Stimulated activated CD8-positive, alpha-beta memory T cell treated with anti-CD3 and anti-CD28 coated beads, Interleukin-15, amount 100 ng/mL, for 4 hours (primary cell): ENCODE results near the gene DUXB.

ENCODE experiments used
- DNase-seq, 2 donors: peaks; one replicate each; pipeline ENCODE4 v3.0.0-alpha.2; 2020; ENCODE audit warnings: low read depth in 2 of 2

Gene DUXB, protein sequence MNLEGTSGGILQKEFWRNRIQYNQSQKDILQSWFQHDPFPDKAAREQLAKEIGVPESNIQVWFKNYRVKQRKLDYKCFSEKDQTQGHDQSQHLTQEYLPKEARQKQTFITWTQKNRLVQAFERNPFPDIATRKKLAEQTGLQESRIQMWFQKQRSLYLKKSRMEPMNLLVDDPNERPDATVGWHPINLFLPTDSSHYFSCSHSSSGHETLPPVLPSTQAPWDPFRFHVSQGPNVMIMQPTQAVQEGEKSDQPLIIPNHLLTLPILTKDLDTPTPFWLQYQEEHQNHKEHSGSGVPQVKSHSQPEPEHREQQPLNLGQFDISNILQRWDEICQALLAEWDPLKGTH

DNA sequence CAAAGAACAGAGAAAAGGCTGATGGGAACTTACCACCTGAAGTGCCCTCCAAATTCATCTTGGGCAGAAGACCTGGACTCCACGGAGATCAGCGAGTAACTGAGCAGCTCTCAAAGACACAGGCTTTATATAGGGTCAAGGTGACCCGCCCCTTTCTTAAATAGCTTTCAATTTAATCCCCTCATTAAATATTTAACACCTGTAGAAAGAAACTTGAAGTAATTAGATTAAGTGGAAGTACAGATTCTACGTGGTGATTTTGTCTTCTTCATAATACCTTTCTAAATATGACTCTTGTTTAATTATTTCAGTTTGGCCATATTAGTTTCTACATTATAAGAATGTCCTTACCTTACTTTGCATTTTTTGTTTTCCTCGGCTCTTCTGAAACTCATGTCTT is at the start of gene DUXB:
Gene DUXB (minus strand): TSS at position 101 of the 400 bp plus-strand sequence. CDS start 43 bp downstream, at position 58.
- DNase-seq, result no peak

DNA sequence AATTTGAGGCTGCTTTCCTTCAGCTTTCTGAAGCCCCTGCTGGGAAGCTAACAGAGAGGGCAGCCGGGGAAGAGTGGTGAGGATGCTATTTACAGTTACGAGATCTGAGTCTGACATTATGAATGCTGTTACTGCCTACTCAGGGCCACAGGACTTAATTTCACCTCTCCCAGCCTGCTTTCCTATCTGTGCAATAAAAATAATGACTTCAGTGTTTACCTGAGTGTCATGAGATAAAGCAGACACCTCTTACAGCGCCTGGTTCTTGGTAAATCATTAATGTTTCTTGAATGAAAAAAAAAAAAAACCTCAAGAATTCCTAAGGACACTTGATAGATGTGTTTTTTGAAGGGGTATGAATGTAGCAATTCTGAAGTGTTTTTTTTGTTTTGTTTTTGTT is 49.3 kb upstream of the DUXB start:
- no peak for DNase-seq

DNA sequence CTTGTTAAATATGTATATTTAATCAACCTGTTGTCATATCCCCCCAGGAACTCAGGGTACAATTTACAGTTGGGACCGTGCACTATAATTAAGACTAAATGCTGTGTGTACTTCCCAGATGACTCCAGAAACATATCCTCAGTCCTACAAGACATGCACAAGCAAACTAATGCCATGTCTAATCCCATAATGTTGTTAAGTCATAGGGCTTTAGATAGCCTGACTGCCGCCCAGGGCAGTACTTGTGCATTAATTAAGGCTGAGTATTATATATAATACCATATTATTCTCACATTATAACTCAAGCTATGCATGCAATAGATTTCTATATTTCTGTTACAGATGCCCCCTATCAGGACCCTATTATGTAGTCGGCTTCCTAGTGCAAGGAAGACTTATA is 45.1 kb upstream of the DUXB start:
- DNase-seq, result no peak

DNA sequence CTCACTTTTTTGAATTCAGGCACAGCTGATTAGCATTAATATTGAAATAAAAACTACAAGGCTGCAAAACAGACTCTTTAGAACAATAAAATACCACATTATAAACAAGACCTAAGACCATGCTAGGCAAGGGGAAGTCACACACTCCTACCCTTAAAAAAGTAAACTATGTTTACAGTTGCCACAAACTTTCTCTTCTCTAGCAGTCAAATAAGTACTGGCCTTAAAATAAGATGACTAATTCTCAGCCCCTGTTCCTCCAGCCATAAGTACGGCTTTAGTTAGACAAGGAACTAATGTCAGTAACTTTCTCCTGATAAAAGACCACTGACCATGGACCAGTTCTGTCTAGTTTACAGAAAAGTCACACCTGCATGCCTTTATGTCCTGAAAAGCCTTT is 44.6 kb upstream of the DUXB start:
- no peak for DNase-seq

DNA sequence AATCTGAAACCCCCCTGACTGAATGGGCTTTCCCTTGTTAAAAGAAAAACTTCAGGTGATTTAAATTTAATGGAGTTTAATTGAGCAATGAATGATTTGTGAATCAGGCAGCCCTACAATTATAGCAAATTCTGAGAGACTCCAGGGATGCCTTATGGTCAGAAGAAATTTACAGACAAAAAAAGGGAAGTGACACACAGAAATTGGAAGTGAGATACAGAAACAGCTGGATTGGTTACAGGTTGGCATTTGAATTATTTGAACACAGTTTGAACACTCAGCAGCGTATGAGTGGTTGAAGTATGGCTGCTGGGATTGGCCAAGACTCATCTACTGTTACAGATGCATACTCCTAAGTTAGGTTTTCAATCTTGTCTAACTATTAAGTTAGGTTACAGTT is 44.0 kb upstream of the DUXB start:
- DNase-seq, result no peak

DNA sequence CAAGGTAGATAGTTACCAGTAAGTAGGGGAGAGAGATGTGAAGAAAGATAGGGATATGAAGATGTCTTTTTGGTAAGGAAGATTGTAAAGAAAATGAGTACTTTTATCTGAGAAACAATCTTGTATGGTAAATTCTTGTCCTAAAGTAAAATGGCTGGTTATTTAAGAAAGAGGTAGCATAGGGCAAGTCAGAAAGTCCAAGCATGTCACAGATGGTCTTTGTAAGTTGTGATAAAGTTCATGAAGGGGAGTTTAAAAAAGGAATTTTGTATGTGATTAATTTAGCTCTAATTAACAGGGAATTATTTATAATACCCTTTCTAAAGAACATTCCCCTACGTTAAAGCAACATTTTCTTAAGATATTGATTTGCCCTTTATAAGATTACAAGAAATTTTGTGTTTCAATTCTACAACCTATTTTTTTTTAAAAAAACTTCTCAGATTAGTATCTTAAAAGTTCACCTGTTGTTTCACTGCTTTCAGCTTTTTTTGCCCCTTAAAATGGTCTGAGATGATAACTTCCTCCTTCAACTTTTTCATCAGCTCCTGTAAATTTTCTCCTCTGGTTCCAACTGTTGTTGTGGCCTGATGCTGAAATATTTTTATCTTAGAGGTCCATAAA is 41.3 kb upstream of the DUXB start:
- DNase-seq, result no peak

DNA sequence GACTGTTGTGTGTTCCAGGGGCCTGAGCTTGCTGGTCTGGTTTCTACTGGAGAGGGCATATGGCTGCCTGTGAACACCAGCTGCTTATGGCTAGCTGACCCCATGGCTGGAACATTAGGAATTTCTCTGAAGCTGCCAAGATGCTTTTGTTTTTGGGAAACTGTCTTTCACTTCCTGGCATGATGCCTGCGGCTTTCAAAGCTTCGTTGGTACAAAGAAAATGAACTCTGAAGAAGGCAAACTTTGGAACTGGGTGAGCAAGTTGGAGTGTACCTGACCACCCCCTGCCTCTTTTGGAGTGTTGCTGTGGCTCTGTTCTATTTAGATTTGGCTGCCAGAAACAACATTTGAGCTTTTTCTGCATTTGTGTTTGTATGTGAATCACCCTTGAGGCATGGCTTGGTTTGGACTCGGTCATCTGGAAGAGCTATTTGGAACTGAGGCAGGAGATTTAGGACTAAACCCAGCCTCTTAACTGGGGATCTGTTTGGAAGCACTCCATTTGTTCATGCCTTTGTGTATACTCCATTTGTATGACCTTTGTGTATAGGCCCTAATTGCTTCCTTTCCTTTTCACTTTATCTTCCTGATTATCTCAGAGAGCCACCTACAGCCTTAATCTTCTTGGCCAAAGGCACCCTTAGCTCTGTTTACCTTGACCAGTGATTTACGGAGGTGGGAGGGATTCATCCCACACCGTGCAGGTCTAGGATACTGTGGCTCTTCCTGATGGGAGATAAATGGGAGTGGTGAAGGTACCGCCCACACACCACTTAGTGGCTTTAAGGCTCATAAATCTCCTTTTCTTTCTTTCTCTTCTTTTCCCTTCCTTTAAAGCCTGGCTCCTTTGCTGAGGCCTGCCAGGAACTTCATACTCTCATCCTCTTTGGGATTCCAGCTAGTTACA is 32.3 kb upstream of the DUXB start:
- DNase-seq, result no peak

DNA sequence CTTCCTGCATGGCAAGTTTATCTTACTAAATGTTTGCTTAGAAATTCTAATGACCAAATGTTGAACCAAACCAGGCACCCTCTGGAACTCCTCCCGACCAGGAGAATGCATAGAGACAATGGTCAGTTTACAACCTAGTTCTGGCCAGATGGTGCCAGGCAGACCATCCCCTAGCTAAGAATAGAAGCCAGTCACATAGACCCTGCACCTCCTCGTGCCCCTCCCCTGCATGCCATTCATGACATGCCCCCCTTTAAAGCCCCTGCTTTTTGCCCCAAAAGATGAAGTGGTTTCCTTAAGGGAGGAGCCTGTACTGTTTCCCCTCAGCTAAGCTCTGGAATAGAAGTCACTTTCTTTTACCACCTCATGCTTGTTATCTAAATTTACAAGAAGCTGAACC is 31.6 kb upstream of the DUXB start:
- DNase-seq, result no peak

DNA sequence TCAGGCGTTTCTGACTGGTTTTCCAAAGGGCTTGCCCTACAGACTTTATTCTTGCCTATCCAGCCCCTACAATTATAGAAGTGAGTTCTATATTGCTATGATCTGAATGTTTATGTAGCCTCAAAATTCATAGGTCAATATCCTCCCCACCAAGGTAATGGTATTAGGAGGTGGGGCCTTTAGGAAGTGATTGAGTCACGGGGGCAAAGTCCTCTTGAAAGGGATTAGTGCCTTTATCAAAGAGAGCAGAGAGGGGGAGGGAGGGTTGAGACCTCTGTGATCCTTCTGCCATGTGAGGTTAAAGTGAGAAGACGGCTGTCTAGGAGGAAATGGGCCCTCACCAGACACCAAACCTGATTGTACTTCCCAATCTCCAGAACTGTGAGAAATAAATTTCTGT is 26.0 kb upstream of the DUXB start:
- no peak for DNase-seq

DNA sequence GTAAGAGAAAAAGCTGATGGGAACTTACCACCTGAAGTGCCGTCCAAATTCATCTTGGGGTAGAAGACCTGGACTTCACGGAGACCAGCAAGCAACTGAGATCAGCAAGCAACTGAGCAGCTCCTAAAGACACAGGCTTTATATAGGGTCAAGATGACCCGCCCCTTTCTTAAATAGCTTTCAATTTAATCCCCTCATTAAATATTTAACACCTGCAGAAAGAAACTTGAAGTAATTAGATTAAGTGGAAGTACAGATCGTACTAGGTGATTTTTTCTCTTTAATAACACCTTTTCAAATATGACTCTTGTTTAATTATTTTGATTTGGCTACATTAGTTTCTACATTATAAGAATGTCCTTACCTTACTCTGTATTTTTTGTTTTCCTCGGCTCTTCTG is 25.1 kb upstream of the DUXB start, which contains the start of gene CPHXL:
Gene CPHXL (minus strand): TSS at position 101 of the 400 bp plus-strand sequence. CDS start 48 bp downstream, at position 53.
- DNase-seq, result no peak

DNA sequence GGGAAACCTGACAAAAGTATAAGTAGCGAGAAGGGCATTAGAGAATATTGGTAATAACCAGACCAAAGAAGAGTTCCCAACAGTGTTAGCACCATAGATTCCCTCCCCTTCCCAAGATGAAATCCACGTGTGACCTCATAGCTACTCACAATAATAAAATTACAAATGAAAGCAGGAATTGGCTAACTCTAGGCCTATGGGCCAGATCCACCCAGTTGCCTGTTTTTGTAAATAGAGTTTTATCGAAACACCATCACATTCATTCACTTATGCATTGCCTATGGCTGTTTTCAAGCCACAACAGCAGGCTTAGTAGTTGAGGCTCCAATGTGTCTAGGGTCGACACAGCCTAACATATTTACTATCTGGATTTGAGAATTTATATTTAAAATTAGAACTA is 17.2 kb upstream of the DUXB start:
- no peak for DNase-seq

DNA sequence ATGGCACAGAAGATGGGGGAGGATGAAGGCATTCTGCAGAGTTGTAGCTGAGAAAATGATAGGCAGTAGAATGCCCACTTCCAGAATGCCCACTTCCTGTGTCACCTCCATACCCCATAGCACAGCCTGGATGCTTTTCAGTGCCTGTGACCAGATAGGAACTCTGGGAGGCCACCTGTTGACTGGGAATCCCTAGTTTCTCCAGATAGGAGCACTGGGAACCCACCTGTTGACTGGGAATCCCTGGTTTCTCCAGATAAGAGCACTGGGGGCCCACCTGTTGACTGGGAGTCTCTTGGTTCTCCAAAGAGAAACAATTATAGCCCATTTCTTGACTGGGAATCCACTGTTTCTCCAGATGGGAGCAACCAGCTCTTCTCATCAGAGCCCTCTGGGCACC is 13.4 kb upstream of the DUXB start:
- no peak for DNase-seq

DNA sequence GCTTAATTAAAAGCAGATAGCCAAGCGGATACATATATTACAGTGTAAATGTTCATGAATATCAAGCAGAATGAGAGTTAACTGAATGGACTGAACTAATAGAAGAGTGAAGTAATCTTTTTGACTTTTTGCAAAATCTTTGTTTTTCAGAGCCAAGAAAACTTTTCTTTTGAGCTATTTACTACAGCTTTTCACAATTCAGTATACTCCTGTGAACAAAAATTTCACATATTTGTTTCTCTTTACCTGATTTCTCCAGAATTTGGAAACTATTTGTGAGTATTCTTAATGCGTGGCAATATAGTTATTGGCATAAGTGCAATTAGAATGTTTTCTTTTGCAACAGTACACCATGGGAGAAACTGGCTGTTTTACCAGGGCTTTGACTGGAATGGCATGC is 9.1 kb upstream of the DUXB start:
- DNase-seq, result no peak

DNA sequence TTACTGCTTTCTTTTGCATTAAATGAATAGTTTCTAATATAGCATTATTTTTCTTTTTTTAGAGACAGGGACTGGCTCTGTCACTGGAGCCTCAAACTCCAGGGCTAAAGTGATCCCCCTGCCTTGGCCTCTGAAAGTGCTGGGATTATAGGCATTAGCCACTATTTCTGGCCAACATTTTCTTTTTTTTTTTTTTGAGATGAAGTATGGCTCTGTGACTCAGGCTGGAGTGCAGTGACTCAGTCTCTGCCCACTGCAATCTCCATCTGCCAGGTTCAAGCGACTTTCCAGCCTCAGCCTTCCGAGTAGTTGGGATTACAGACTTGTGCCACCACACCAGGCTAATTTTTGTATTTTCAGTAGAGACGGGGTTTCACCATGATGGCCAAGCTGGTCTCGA is 2.0 kb upstream of the DUXB start:
- no peak for DNase-seq

DNA sequence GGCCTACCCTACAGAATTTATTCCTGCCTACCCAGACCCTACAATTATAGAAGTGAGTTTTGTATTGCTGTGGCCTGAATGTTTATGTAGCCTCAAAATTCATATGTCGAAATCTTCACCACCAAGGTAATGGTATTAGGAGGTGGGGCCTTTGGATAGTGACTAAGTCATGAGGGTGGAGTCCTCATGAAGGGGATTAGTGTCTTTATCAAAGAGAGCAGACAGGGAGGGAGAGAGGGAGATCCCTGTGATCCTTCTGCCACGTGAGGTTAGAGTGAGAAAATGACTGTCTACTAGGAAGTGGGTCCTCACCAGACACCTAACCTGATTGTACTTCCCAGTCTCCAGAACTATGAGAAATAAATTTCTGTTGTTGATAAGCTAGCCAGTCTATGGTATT is 981 bp upstream of the DUXB start:
- no peak for DNase-seq

DNA sequence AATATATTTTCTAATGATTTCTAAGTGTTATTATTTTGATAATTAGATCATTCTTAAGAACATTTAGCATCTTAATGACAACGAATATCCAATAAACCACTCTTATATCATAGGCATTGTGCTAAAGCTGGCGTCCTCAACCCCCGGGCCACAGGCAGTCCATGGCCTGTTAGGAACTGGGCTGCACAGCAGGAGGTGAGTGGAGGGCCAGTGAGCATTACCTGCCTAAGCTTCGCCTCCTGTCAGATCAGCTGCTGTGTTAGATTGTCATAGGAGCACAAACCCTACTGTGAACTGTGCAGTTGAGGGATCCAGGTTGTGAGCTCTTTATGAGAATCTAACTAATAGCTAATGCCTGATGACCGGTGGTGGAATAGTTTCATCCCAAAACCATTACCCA is 3.7 kb downstream of the DUXB start:
- no peak for DNase-seq

DNA sequence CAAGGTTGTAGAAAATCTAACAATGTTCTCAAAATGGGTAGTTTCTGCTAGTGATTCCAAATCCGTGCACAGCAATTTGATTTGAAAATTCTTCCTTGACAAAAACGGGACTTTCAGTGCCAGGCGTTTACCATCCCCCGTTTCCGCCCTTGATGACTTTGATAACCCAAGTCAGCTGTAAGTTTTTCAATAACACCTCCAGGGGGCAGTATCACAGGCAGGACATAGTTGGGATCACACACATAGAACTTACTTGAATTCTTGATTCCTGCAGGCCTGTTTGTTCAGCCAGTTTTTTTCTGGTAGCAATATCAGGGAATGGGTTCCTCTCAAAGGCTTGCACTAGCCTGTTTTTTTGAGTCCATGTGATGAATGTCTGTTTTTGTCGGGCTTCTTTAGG is 5.6 kb downstream of the DUXB start:
- no peak for DNase-seq

DNA sequence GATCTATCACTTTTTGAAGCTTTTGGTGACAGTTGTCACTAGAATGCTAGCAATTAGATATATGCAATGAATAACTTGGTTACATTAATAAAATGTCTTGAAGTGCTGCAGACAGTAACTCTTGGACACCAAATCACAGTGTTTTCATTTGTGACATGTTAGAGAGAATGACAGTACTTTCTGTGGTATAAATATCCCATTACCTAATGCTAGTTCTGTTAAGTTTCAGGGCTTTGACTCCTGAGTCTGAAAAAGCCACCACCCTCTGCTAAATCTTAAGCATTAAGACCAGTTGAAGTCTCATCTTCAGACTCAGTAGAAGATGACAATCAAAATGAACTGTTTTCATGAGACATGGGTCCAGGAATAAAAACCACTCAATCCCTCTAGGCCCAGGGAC is 13.9 kb downstream of the DUXB start:
- DNase-seq, result no peak

DNA sequence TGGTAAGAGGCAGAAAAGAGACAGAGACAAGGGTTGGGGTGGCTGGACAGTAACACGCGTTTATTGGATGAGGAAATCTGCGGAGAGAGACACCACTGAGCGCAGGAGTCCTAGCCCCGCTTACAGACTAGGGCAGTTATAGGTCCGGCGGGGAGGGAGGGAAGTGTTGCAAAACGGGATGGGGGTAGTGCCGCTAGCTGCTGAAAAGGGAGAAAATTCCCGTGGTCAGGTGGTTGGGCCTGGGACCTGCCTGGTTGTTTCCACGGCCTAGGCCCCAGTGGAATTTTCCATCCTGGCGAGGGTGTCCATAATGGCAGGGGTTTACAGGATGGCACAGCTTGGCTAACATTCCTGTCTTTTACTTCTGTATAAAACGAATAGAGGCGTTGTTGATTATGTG is 19.0 kb downstream of the DUXB start:
- no peak for DNase-seq

DNA sequence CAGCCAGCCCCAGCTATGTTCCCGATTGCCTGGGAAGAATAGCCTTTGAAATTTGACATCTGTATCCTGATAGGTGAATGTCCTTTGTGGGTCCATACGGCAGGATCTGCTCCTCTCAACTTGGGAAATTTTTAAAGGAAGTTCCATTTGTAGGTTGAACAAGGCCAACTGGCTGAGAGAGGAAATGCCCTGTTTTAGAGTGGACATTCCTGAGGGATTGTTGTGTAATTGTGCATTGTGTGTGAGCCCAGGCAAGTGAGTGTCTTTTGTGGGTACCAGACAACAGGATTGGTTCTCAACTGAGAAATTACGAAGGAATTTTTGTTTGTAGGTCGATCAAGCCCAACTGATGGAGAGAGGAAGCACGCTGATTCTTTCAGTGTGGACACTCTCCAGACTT is 21.9 kb downstream of the DUXB start:
- DNase-seq, result no peak

DNA sequence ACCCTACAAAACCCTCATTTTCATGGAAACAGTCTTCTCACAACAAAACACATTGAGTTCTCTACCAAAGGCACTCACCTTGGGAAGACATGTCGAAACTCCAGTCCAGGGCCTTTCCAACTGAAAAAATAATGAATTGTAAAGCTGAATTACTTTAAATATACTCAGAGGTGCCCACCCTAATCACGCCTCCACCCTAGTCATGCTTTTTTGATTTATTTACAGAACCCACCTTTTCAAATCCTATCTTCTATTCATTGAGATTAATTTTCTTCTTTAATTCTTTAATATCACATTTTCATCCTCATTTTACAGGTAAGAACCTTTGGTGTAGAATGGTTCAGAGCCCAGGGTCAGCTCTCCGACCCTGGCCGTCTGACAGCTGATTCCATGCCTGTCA is 24.4 kb downstream of the DUXB start, which contains the start of gene CPHXL2:
Gene CPHXL2 (minus strand): TSS at position 101 of the 400 bp plus-strand sequence. CDS start 10 bp downstream, at position 91.
- no peak for DNase-seq

DNA sequence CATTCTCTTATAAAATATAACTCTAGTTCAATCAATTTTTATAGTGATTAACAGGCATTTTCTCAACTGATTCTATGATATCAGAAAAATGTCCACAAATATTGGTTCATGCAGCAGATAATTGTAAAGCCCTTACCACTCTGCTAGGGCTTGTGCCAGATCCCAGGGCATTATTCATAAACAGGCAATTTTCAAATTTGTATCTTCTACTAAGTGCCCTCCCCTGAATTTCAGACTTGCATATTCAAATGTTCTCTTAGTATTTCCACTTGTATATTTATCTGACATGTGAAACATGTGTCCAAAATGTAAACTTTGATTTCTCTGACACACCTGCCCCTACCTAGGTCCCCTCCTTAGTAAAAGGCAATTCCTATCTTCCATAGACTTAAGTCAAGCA is 33.8 kb downstream of the DUXB start:
- DNase-seq, result no peak
